ENCODE measurements around the gene CCT5.

CCT5 gene

GRCh38 chr5:10215366-10215765 lies 34.7 kb upstream of the CCT5 start (continued):
- TF ChIP-seq ZBTB44 (tag by site-specific recombination; IDR thresholded peaks at IDR 0.05) (no peak), ZNF26 (tag by site-specific recombination; IDR thresholded peaks at IDR 0.05) (no peak), ZNF354C (tag by site-specific recombination; IDR thresholded peaks at IDR 0.05; ENCODE audit: borderline replicate concordance, low read depth) (no peak), ZNF707 (tag by site-specific recombination; IDR thresholded peaks at IDR 0.05) (no peak), ZNF571 (tag by site-specific recombination; IDR thresholded peaks at IDR 0.05) (no peak), SP2 (tag by site-specific recombination; IDR thresholded peaks at IDR 0.05) (no peak), ZNF654 (tag by site-specific recombination; IDR thresholded peaks at IDR 0.05; ENCODE audit: low read depth) (no peak), ZNF335 (tag by site-specific recombination; conservative IDR thresholded peaks at IDR 0.05) (no peak)

GRCh38 chr5:10216107-10216506 lies 34.0 kb upstream of the CCT5 start:
- no peak overlapping the region for H3K4me3 ChIP-seq (ENCODE audit: low read depth, low read length)
- no peaks in the 10 kb centered on the region for H3K4me1 ChIP-seq (ENCODE audit: control insufficient read depth, insufficient read depth, low read length)
- ChIA-PET POLR2A (no interaction called here), CTCF (no interaction called here)
- TF ChIP-seq ZNF416 (tag by site-specific recombination; IDR thresholded peaks at IDR 0.05) (no peak), ZNF366 (tag by site-specific recombination; conservative IDR thresholded peaks at IDR 0.05) (no peak), ZNF362 (tag by site-specific recombination; IDR thresholded peaks at IDR 0.05) (no peak), ZSCAN16 (tag by site-specific recombination; IDR thresholded peaks at IDR 0.05) (no peak), ZNF626 (tag by site-specific recombination; IDR thresholded peaks at IDR 0.05) (no peak), TRIM28 (IDR thresholded peaks at IDR 0.05; ENCODE audit: borderline replicate concordance, low read length) (no peak)
- no peaks in the 10 kb centered on the region for H3K9me3 ChIP-seq (ENCODE audit: control insufficient read depth, insufficient read depth, low read depth, low read length)
- H3K36me3 ChIP-seq (ENCODE audit: control insufficient read depth in 2 of 2, insufficient read depth in 1 of 2, low read length in 2 of 2), result no peaks in the 10 kb centered on the region; a peak in 2 of 3 replicates
- no peak overlapping the region for H3K27ac ChIP-seq (ENCODE audit: extremely low read depth, low read depth, low read length)

- Histone ChIP-seq H3K4me1 (ENCODE audit: control insufficient read depth, insufficient read depth, low read length) (no peaks in the 10 kb centered on the region), H3K27ac (ENCODE audit: extremely low read depth, low read depth, low read length) (no peak overlapping the region), H3K4me3 (ENCODE audit: low read depth, low read length) (no peak overlapping the region), H3K36me3 (ENCODE audit: control insufficient read depth in 2 of 2, insufficient read depth in 1 of 2, low read length in 2 of 2) (peaks cover 0 to 3% of the 10 kb centered on the region in 2 experiments; a peak in 1 of 3 replicates), H3K9me3 (ENCODE audit: control insufficient read depth, insufficient read depth, low read depth, low read length) (no peaks in the 10 kb centered on the region)
- CTCF ChIA-PET, result interaction anchor here (0.6 to 1.5 kb wide), 5 partner anchors 12 to 1295 kb away, joined by 3 to 5 read pairs (median 4); no protein-coding TSS in a partner anchor
- TF ChIP-seq REPIN1 (tag by site-specific recombination; IDR thresholded peaks at IDR 0.05; ENCODE audit: low read depth), result no peak
- no peak for TF ChIP-seq ZNF596 (tag by site-specific recombination; IDR thresholded peaks at IDR 0.05)
- POLR2A ChIA-PET, result no interaction called here
Measured at GRCh38 chr5:10218658-10219057, 31.4 kb upstream of the CCT5 start.

- Histone ChIP-seq H3K4me1 (ENCODE audit: control insufficient read depth, insufficient read depth, low read length) (no peaks in the 10 kb centered on the region), H3K36me3 (ENCODE audit: control insufficient read depth in 2 of 2, insufficient read depth in 1 of 2, low read length in 2 of 2) (peaks cover 0 to 3% of the 10 kb centered on the region in 2 experiments; a peak in 1 of 3 replicates), H3K9me3 (ENCODE audit: control insufficient read depth, insufficient read depth, low read depth, low read length) (no peaks in the 10 kb centered on the region), H3K27ac (ENCODE audit: extremely low read depth, low read depth, low read length) (no peak overlapping the region), H3K4me3 (ENCODE audit: low read depth, low read length) (no peak overlapping the region)
- TF ChIP-seq ZNF169 (tag by site-specific recombination; IDR thresholded peaks at IDR 0.05), result no peak
- TF ChIP-seq ZNF335 (tag by site-specific recombination; conservative IDR thresholded peaks at IDR 0.05), result no peak
- ChIA-PET POLR2A (no interaction called here), CTCF (interaction anchor here (0.6 to 1.5 kb wide), 6 partner anchors 12 to 1295 kb away, joined by 3 to 5 read pairs (median 4); no protein-coding TSS in a partner anchor)
Measured at GRCh38 chr5:10219068-10219467, 31.0 kb upstream of the CCT5 start.
